Stimulated activated CD4-positive, alpha-beta T cell treated with anti-CD3 and anti-CD28 coated beads, Interleukin-4, amount 100 ng/mL, for 1 hour (primary cell): ENCODE results near the gene KHDRBS1.
A peak's percentile ranks its signal among the peaks of the same experiment; 100 is the strongest.
"Not testable (repeated sequence)": the region's sequence is repeated elsewhere in the genome, so short reads cannot be mapped to it uniquely, and the experiment has no call there.

Source experiments
- DNase-seq: peaks from one replicate; pipeline ENCODE4 v3.0.0-alpha.2; 2020

KHDRBS1 gene

DNA sequence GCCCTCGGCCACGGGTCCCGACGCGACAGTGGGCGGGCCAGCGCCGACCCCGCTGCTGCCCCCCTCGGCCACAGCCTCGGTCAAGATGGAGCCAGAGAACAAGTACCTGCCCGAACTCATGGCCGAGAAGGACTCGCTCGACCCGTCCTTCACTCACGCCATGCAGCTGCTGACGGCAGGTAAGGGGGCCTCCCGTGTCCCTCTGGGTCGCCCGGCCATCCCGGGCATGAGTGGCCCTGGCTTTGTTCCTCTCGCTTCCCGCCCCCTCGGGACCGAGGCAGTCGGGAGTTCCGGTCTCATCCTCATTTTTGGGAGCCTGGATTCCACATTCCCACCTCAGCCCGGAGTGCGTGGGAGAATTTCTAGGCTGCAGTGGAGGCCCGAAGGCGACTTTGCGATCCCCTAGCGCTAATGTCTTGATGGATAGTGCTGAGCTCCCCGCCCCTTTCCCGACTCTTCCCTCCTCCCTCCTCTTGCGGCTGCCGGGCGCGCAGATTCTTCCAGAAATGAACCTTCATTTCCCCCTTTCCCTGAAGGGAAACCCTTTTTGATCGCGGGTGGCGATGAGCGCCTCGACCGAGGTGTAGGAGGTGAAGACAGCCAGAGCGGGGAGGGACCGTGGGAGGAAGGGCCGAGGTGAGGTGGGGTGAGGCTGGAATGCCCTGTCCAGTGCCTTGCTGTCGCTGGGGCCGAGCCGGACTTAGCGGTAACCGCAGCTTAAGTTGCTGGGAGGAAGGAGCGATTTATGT, 705 bp downstream of the KHDRBS1 start:
- peak; percentile 30 for DNase-seq

- no peak for DNase-seq
These were observed 1.2 kb downstream of the KHDRBS1 start for GRCh38 chr1:32014948-32015273.

GRCh38 chr1:32020339-32020738, 6.7 kb downstream of the KHDRBS1 start:
- DNase-seq, result no peak

GRCh38 chr1:32021574-32022018, 7.9 kb downstream of the KHDRBS1 start:
- DNase-seq, result not testable (repeated sequence)

- no peak for DNase-seq
These were observed 9.7 kb downstream of the KHDRBS1 start for GRCh38 chr1:32023351-32023750.

- no peak for DNase-seq
These were observed 11.8 kb downstream of the KHDRBS1 start for GRCh38 chr1:32025515-32025914.

GRCh38 chr1:32028746-32029145, 15.1 kb downstream of the KHDRBS1 start:
- no peak for DNase-seq

- no peak for DNase-seq
These were observed 18.1 kb downstream of the KHDRBS1 start for GRCh38 chr1:32031578-32032274.

DNA sequence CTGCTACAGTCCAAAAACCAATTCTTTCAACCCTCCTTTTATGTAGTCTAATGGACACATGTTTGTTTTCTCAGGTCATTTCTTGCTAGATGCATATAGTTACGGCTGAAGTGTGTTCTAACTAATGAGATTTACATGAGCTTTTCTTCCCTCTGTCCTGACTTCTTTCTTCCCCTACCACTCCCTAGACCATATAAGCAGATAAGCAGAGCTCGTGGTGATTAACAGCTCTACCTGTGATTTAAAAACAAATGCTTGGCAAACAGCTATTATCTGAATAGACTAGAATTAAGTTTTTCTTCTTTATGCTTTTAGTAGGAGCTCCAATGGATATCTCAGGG, 18.6 kb downstream of the KHDRBS1 start:
- DNase-seq, result no peak

DNA sequence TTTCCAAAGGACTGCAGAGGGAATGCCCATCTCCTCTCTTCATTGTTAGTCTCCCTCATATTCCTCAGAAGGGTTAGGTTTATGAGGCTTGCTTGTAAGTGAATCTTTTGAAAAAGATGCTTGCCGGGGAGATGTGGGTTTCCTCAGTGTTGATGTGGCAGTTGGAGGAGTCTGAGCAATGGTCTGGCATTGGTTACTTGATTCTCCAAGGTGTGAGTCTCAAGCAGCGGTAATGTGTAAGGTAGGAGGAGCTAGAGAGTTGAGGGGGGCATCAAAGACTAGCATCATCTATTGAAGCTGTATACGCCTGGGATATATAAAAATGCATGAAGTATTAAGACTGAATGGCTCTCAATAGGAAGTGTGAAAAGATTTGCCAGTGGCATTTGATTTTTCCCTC, 21.5 kb downstream of the KHDRBS1 start:
- DNase-seq, result no peak

DNA sequence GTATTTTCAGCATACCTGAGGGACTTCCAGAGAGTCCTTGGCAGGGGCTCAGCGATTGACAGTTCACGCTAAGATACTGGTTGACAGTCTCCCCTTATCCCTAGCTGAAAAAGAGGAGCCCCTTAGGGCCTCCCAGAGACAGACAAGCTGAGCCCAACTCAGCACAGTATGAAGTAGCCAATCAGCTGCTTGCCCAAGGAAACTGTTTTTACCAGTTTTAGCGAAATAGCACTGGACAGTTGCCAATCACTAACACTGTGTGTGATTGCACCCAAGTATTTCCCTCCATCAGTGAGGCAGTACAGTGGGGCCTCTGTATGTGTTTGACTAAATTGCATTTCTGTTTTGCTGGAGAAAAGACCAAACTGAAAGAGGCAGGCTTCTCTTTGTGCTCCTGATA, 27.0 kb downstream of the KHDRBS1 start:
- no peak for DNase-seq

GRCh38 chr1:32042330-32042729, 28.7 kb downstream of the KHDRBS1 start:
- no peak for DNase-seq

GRCh38 chr1:32044234-32044633, 30.6 kb downstream of the KHDRBS1 start:
- no peak for DNase-seq

DNA sequence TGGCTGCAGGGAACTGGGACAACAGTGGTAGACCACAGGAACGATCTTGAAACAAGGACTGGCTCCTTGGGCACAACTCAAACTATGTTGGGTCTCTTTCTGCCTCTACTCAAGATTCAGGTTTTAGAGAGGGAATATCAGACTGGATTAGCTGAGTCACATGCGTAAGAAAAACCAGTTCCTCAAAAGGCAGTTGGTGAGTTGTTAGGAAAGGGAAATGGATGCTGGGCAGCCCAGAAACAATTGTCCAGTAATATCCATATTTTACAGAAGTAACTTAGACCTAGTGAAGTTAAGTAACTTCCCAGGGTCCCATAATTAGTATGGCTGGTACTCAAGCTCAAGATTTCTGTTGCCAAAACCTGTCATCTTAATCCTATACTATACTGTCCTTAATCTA, 32.1 kb downstream of the KHDRBS1 start:
- no peak for DNase-seq

GRCh38 chr1:32047701-32048100, 34.0 kb downstream of the KHDRBS1 start:
- DNase-seq, result no peak

DNA sequence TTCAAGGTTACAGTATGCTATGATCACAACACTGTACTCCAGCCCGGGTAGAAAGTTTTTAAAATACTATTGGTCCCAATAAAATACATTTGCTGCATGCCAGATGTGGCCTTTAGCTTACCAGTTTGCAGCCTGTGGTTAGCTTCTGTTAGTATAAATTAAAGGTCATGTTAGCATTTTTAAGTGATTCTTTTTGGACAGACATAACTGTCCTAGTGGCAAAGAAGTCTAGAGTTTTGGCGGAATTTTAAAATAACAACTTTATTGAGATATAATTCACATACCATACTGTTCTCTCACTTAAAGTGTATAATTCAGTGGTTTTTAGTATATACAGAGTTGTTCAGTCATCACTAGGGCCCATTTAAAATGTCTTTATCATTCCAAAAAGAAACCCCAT, 34.8 kb downstream of the KHDRBS1 start:
- DNase-seq, result no peak

GRCh38 chr1:32051706-32052105, 38.0 kb downstream of the KHDRBS1 start:
- no peak for DNase-seq

- DNase-seq, result no peak
These were observed 39.2 kb downstream of the KHDRBS1 start for GRCh38 chr1:32052887-32053286.

GRCh38 chr1:32055416-32055815, 41.7 kb downstream of the KHDRBS1 start:
- no peak for DNase-seq

- DNase-seq, result no peak
These were observed 42.9 kb downstream of the KHDRBS1 start for GRCh38 chr1:32056598-32056997.

- no peak for DNase-seq
These were observed 47.2 kb downstream of the KHDRBS1 start for GRCh38 chr1:32060914-32061313.

- no peak for DNase-seq
These were observed 49.2 kb downstream of the KHDRBS1 start for GRCh38 chr1:32062867-32063230.

- no peak for DNase-seq
These were observed 49.6 kb downstream of the KHDRBS1 start for GRCh38 chr1:32063261-32063681.

- not testable (repeated sequence) for DNase-seq
These were observed 52.2 kb downstream of the KHDRBS1 start for GRCh38 chr1:32065613-32066488.
